Measurements from ENCODE around the gene RAB23.

- TF ChIP-seq GATA3 (IDR thresholded peaks at IDR 0.05; ENCODE audit: low read depth, low read length) (no peak), GATA2 (IDR thresholded peaks at IDR 0.05; ENCODE audit: low read depth, low read length) (no peak)
Measured at GRCh38 chr6:57250348-57250747, 28.2 kb upstream of the RAB23 start.

Measured in SH-SY5Y (cell line).